Activated effector memory CD4-positive, alpha-beta T cell treated with Interleukin-2 at 50 U/mL for 16 hours (primary cell): ENCODE measurements around the gene AGXT.

Source experiments
- DNase-seq: peaks from one replicate; pipeline ENCODE4 v3.0.0-alpha.2; 2020

AGXT gene

DNA sequence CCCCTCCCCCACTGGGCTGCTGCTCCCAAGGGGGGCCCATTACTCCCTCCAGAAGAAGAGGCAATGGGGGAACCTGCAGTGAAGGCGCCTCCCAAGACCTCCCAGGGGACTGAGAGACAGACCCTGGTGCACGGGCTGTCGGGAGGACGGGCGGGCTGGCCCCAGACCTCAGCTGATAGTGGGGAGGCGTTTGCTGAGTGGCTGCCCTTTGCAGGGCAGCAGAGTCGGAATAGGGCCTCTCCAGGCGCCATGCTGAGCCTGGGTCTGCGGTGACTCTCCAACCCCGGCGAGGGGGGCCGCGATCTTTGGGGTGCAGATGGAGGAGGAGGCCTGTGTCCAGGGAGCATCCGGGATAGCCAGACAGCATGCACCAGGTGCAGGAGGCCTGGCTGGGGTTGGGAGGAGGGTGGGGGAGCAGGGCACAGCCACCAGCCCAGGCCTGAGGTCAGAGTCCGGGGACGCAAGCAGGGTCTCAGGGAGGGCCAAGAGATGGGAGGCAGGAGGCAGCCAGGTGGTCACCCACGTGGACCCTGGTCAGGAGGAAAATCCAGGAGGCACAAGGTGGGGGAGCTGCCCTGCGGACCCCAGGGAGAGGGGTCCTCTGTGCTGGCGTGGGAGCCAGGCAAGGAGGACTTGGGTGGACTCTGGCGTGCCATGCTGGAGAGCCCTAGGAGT lies 48.5 kb downstream of the AGXT start:
- no peak for DNase-seq

DNA sequence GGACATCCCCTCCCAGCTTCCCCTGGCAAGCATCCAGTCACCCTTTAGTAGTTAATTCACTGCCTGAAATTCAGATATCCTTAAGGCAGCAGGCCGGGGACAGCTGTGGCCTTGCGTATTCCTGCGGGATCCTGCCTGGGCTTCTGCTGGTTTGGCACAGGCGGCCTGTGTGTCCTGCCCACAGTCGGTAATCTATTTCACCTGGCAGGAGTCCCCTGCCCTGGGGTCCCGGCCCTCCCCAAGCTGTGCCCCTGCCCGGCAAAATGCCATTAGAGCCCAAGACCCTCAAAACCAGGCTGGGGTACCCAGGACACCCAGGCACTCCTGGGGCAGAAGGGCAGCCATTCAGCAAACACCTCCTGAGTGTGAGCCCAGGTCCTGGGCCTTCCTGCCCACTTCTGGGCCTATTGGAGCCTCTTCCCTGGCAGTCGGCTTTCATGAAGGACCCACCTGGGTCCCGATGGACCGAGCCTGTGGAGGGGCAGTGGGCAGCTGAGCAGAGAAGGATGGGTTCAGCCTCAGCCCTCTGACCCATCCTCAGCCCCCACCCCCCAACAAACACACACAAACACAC lies 49.1 kb downstream of the AGXT start:
- DNase-seq, result no peak

DNA sequence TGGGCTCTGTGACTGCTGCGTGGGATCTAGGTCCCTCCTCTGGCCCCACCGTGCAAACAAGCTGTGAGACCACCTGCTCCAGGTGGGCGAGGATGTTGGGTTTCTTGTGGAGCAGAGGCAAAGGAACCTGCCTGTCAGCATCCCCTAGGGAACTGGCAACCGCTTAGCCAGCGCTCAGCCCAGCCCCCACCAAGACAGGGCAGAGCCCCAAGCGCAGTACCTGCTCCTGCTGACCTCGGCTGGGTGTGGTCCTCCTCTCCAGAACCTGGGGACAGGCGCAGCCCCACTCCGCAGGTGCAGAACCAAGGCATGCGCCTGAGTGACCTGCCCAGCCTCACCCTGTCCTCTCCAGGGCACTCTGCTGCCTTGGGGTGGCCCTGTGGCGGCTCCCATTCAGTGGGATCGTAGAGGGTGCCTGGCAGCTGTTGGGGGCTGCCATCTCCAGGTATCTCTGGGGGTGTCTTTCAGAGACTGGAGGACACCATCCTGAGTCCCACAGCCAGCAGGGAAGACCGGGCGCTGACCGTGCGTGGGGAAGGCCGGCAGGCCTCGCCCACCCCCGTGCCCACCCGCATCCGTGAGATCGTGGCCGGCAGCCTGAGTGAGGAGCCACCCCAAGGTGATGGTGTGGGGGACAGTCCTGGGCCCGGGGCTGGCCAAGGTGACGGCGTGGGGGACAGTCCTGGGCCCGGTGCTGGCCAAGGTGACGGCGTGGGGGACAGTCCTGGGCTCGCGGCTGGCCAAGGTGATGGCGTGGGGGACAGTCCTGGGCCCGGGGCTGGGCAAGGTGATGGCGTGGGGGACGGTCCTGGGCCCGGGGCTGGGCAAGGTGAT lies 49.9 kb downstream of the AGXT start:
- no peak for DNase-seq

DNA sequence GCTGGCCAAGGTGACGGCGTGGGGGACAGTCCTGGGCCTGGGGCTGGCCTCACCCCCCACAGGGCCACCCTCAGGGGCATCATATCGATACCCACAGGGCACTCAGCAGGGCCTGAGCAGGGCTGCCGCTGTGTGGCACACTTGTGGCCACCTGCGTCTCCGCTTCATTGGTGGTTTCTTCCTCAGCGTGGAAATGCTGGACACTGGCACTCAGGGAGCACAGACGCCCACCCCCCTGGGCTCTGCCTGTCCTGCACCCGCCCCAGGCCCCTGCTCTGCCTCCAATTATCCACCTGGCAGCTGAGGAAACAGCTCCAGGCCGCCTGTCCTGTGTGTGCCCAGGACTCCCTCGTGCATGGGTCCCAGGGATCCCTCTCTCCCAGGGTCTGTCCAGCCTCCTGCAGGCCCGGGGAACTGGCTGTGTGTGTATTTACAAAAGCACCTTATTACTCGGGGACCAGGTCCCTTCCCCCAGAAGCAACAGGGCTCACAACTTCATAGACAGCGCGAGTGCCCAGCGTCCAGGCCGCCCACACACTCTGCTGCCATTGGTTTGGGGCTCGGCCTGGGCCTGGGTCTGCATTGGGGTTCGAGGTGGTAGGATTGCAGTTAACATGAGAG lies 50.6 kb downstream of the AGXT start:
- no peak for DNase-seq

DNA sequence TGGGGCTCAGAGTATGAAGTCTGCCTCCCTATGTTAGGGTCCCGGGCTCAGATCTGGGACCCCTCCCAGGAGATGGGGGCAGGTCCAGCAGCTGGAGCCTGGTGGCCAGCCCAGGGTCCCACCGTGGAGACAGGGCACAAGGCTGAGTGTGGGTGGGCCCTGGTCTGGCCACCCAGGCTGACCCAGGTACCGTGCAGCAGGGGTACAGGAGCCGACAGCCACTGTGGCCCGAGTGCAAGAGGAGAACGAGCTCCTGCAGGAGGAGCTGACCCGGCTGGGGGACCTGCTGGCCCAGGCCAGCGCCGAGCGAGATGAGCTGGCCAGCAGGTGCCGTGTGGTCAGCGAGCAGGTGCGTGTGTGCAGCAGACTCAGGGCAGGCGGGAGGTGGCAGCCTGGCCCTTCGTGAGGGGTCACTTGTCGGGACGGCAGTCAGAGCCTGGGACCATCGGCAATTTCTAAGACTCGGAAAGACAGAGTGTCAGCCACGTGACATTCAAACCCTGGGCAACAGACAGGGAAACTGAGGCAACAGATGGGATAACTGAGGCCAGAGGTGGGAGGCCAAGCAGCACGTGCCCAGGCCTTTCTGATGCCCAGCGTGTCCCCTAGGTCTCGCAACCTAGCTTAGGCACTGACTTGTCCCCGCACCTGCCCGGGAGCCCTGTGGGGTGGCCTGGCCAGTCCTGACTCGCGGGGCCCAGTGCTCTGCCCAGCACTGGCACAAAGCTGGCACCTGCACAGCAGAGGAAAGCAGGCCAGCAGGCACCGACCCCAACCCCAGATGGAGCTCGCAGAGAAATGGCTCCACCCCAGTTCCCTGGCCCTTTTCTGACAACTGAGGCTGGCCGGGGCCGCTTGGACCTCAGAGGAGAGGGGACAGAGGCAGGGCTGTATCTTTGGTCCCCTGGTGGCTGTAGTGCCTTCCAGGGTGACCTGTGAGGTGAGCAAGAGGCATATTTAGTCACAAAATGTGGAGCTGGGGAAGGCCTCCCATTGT lies 51.5 kb downstream of the AGXT start:
- DNase-seq, result no peak

DNA sequence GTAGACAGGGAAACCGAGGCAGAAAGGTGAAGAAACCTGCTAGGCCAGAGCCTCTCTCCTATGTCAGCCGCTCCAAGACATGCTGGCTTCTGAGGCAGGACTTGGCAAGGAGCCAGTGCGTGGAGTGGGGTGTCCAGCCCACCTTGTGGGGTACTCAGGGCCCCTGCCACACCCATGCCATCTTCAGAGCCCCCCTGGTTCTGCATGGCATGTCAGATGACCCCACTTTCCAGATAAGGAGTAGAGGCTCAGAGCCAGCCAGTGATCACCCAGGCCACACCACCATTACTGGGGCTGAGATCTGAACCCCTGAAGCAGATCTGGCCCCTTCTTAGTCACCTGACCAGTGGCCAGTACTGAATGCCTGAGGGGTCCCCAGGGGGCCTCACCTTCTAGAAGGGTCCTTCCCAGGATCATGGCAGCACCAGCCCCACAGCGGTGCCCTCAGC lies 52.2 kb downstream of the AGXT start:
- DNase-seq, result no peak

DNA sequence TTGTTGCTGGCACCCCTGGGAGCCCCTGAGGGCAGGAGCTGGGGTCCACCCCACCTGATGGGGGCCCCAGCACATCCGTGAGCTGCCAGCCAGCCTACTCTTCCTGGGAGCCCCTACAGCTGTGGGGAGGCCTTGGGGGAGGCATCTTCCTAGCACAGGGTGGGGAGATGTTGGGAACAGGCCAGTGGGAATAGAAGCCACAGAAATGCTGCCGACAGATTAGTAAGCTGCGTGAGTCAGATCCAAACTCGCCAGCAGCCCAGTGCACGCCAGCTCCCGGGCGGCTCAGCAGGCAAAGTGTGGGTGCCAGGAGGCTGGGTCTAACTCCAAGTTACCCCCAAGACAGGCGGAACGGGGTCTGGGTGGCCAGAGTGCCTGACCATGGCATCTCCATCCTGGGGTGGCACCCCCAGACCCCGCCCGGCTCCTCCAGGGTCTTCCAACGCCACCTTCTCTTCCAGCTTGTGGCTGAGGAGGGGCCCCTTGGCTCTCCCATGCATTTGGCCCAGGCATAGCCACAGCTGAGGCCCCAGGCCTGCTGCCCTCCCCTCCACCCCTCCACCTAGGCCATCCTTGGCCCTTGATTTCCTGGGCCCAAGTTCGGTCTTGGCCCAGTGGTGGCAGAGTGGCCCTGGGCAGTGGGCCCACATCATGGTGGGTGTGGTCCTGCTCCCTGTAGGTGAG lies 52.8 kb downstream of the AGXT start:
- DNase-seq, result no peak

DNA sequence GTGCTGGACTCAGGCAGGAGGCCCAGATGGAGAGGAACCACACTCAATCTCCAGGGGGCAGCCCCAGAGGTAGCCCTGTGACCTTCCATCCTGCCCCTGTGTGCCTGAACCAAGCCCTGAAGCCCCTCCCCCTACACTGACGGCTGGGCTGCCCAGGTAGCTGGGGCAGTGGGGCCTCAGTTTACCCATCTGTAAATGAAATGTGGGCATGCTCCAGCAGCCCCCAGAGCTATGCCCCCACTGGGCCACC lies 53.3 kb downstream of the AGXT start:
- no peak for DNase-seq

DNA sequence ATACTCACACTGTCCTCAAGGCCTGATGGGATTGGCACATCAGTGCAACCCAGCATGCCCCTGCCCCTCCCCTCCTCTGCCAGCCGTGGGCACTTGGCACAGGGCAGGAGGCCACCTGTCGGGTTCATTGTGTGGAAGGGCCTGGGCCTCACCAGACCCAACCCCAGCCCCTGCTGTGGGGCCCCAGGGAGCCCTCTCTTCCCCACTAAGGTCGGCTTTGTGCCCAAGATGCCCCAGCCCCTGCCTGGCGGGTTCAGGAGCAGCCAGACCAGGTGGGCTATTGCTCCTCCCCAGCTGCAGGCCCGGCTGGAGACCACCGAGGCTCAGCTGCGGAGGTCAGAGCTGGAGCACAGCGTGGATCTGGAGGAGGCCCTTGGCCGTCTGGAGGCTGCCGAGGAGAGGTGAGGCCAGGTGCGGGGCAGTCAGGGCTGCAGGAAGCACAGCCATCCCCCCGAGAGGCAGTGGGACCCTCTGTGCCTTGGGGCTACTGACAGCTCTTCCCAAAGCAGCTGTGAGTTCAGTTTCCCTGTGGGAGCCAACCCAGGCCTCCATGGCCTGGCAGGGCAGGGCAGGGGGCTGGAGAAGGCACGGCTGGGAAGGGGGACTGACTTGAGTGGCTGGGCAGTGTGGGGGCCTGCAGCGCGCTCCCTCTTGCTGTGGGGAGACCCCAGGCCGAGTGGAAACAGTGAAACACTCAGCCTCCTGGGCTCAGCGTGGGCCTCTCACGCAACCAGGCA lies 53.8 kb downstream of the AGXT start:
- DNase-seq, result no peak

DNA sequence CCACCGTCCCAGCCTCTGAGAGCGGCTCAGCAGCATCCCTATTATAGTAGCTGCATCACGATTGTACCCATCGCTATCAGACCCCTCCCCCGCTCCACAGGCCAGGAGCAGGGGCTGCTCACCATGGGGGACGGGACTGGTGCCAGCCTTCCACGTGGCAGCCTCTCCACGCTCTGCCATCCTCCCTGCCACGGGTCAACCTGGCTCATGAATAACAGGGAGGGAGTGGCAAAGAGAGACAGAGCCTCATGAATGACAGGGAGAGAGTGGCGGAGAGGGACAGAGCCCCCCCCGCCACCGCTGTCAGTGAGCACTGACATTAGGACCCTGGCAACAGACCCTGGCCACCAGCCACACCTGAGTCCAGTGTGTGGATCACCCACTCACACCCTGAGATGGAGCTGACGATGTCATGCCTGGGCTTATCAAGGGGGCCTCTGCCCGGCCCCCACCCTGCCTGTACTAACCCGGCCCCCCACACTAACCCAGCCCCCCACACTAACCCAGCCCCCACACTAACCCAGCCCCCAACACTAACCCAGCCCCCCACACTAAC lies 54.4 kb downstream of the AGXT start:
- DNase-seq, result no peak

DNA sequence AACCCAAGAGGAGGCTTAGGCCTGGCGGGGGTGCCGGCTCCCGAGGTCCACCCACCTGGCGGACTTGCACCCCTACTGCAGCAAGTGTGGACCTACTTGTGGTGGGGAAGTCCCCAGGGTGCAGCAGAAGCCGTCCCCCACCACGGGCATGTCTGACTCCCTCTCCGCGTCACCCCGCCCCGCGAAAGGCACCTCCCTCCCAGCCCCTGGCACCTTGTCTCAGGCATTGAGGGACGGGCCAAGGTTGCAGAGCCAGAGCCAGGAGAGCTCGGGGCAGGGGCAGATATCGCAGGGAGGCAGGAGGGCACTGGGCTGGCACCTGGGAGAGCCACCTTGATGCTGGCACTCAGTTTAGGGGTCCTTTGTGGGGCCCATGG lies 56.6 kb downstream of the AGXT start:
- DNase-seq, result no peak

DNA sequence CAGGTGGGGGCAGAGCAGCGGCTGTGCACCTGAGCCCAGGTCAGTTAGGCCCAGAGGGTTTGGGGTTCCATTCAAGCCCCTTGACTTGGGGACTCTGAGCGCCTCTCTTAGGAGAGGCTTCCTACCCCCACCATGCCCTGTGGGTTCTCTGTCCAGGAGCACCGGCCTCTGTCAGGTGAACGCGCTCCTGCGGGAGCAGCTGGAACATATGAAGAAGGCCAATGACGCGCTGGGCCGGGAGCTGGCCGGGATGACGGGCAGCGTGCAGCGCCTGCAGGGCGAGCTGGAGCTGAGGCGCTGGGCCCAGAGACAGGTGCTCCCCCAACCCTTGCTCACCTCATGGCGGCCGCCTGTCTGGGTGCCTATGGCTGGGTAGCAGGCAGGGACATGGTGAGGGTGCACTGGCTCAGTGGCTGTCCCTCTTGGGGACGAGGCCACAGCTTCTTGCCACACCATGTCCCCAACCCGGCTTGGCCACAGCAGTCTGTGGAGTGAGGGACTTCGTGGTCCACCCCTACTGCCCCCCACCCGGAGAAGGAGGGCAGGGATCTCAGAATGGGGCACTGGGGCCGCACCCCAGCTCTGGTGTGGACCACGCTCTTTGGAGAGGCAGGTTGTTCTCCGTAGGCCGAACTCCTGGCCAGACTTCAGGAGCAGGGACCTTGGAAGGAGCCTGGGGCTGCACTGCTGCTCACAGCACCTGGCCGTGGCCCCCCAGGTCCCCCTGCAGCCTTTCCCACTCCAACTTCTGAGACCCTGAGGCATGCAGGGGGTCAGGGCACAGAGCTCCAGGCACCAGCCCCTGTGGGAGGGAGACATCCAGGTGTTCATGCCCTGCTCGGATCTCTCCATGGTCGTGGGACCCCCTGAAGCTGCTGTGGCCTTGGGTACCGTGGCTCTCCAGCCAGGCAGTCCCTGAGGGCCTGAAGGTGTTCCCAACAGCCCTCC lies 57.2 kb downstream of the AGXT start:
- no peak for DNase-seq

DNA sequence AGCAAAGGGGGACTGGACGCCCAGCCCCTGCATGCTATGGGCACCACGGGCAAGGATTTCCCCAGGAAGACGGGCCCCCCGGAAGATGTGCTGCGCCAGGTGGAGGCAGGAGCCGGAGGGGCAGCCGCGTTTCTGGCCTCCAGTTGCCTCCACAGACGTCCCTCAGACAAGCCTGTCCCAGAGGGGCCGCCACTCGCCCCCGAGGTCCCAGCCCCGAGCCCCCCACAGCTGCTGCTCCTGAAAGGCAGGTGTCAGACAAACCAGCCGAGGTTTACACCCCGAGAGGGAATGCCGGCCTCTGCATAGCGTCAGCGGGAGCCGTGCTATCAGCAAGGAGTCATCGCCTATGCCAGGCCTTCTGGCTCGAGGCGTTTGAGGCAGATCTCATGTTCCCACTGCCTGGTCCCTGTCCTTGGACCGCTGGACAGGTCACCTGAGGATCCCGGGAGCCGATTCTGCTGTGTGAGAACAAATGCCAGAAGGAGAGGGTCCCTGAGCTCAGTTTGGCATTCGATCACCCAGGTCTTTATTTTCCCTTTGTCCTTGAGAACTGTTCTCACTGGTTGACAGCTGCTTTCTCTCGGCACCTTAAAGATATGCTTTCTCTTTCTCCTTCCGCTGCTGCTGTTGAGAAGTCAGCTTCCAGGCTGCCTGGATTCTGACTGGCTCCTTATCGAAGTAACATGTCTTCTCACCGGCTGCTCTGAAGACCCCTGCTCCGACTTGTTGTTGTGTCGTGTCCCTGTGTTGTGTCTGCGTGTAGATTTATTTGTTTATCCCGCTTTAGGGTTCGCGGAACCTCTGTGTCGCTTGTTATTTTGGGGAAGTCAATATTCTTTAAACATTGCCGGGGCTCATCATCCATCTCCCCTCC lies 58.1 kb downstream of the AGXT start:
- DNase-seq, result no peak

DNA sequence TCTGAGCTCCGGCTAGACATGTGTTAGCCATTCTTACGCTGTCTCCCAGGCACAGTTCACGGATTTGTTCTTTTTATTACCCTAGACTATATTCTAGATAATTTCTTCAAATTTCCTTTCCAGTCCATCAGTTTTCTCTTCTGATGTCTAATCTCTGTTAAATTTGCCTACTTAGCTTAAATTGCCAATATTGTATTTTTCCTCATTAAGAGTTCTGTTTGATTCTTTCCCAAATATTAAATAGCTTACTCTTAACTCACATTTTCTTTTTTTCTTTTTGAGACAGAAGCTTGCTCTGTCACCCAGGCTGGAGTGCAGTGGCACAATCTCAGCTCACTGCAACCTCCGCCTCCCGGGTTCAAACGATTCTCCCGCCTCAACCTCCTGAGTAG lies 58.8 kb downstream of the AGXT start:
- DNase-seq, result no peak

DNA sequence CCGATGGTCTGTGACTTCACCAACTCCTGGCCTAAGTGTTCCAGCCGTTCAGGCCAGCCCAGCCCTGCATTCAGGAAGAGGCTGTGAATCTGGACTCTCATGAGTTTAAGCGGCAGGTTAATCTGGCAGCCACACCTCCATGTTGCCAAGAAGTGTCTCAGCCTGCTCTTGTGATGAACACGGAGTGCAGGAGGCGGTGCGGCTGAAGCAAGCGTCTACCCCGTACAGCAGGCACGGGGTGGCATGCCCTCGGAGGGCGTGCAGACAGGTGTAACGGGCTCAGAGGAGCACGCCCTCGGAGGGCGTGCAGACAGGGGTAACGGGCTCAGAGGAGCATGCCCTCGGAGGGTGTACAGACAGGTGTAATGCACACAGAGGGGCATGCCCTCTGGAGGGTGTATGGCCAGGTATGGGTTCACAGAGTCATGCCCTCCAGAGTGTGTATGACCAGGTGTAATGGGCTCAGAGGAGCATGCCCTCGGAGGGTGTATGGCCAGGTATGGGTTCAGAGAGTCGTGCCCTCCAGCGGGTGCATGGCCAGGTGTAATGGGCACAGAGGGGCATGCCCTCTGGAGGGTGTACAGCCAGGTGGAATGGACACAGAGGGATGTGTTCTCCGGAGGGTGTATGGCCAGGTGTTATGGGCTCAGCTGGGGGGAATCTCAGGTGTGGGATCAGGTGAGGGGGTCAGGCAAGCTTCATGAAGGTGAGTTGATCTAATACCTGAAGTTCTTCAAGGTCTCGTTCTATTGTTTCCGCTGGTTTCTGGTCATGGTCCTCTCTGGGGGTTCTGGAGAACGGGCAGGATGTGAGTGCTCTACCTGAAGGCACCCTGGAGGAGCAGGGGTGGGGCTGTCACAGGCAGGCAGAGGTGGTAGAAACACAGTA lies 60.1 kb downstream of the AGXT start:
- no peak for DNase-seq

DNA sequence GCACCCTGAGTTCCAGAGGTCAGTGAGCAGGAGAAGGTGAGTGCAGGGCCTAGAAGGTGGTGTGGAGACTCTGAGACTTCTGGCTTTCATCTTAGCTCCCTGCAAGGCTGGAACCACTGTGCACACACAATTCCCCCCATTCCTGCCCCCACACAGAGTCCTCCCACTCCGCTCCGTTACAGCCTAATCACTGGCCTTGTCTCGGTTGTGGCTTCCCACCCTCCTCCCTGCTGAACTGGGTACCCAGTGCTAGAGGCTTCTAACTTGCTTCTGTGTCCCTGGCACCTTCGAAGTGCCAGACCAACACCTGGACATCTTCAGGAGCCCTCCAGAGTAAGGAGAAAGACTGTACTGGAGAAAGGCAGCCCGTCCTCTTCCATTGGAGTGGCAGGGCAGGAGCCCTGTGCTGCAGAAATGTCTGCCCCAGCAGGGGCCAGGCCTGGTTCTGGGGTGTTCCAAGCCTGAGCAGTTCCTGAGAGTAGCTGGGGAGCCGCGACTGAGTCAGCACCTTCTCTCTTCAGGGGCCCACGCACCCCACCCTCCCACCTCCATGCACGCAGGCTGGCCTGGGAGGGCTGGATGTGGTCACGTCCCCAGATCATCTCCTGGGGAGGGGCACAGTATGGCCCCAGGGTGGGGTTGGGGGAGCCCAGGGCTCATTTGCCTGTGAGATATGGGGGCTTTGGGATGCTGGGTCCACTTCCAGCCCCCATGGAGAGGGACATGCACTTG lies 60.9 kb downstream of the AGXT start:
- no peak for DNase-seq
